GM23248 (cell line): ENCODE results near the gene KLRD1. TPM values are rescaled to one million over a fixed set of nuclear protein-coding genes. Genes with fewer than 3 reads are reported as not detected.
A peak's percentile ranks its signal among the peaks of the same experiment; 100 is the strongest.
"Not testable (repeated sequence)": the region's sequence is repeated elsewhere in the genome, so short reads cannot be mapped to it uniquely, and the experiment has no call there.

Source experiments
- DNase-seq: peaks from one replicate; pipeline ENCODE4 v3.0.0-alpha.2; 2015
- H2AFZ ChIP-seq: fragments of 200-600 bp; sonication (generic); 2 replicates; pipeline ENCODE4 v1.6.1; 2016; ENCODE audit warnings: antibody characterized with exemption
- H3F3A ChIP-seq: fragments of 200-600 bp; sonication (generic); 2 replicates; pipeline ENCODE4 v1.6.1; 2016; ENCODE audit warnings: mild to moderate bottlenecking, antibody characterized with exemption, mixed run types; ENCODE audit not compliant: insufficient read depth
- H3K27ac ChIP-seq: fragments of 200-600 bp; sonication (generic); 2 replicates; pipeline ENCODE4 v1.5.1; 2016; ENCODE audit warnings: mild to moderate bottlenecking
- H3K27me3 ChIP-seq: fragments of 200-600 bp; sonication (generic); replicated peaks from 2 replicates; pipeline ENCODE4 v1.6.1; 2016; ENCODE audit warnings: mild to moderate bottlenecking; ENCODE audit not compliant: insufficient read depth
- H3K36me3 ChIP-seq: fragments of 200-600 bp; sonication (generic); 2 replicates; pipeline ENCODE4 v1.6.1; 2016; ENCODE audit warnings: low read depth, mild to moderate bottlenecking
- H3K4me1 ChIP-seq: fragments of 200-600 bp; sonication (generic); 2 replicates; pipeline ENCODE4 v1.6.1; 2016; ENCODE audit warnings: mild to moderate bottlenecking; ENCODE audit not compliant: insufficient read depth
- H3K4me2 ChIP-seq: fragments of 200-600 bp; sonication (generic); one replicate; pipeline ENCODE4 v1.6.1; 2016; ENCODE audit warnings: mild to moderate bottlenecking; ENCODE audit not compliant: unreplicated experiment
- H3K4me3 ChIP-seq: fragments of 200-600 bp; sonication (generic); 2 replicates; pipeline ENCODE4 v1.5.1; 2016; ENCODE audit warnings: mild to moderate bottlenecking
- H3K79me2 ChIP-seq: fragments of 200-600 bp; sonication (generic); 2 replicates; pipeline ENCODE4 v1.6.1; 2016; ENCODE audit warnings: mild to moderate bottlenecking; ENCODE audit not compliant: insufficient read depth
- H3K9ac ChIP-seq: fragments of 200-600 bp; sonication (generic); 2 replicates; pipeline ENCODE4 v1.6.1; 2016; ENCODE audit warnings: mild to moderate bottlenecking
- H3K9me2 ChIP-seq: fragments of 200-600 bp; sonication (generic); 2 replicates; pipeline ENCODE4 v1.6.1; 2016; ENCODE audit warnings: mixed run types, mild to moderate bottlenecking, moderate library complexity; ENCODE audit not compliant: insufficient read depth
- H3K9me3 ChIP-seq: fragments of 200-600 bp; sonication (generic); one replicate; pipeline ENCODE4 v1.6.1; 2017; ENCODE audit warnings: low read depth
- H4K20me1 ChIP-seq: fragments of 200-600 bp; sonication (generic); 2 replicates; pipeline ENCODE4 v1.6.0; 2016; ENCODE audit not compliant: insufficient read depth
- EZH2 ChIP-seq: fragments of 200-600 bp; sonication (generic); IDR thresholded peaks from 2 replicates; pipeline ENCODE4 v1.6.1; 2018; ENCODE audit warnings: antibody characterized with exemption, mild to moderate bottlenecking; ENCODE audit not compliant: insufficient read depth, poor library complexity, severe bottlenecking
- EZH2phosphoT487 ChIP-seq: fragments of 200-600 bp; sonication (generic); IDR thresholded peaks from 2 replicates; pipeline ENCODE4 v1.6.1; 2018; ENCODE audit warnings: antibody characterized with exemption, moderate library complexity, mild to moderate bottlenecking, low read depth; ENCODE audit not compliant: insufficient read depth
- WGBS, 2 experiments: methylation state at CpG; one replicate each; pipeline ENCODE4 v1.1.6; 2015 to 2017; ENCODE audit warnings: low lambda C conversion rate in 2 of 2, low coverage in 1 of 2; ENCODE audit errors: missing lambda C conversion rate in 2 of 2; 5-methylcytosine and 5-hydroxymethylcytosine counted together
- in situ Hi-C: fragments of 300-500 bp; cut with MboI; formaldehyde crosslinking; loops from 2 replicates; pipeline ENCODE4 v1.15.0; 2020
- polyA plus RNA-seq: library from polyadenylated mRNA; unstranded; fragments of >200 nt; fragmentation: Nextera tagmentation; extraction: Ambion mirVana; gene quantifications from 2 replicates; pipeline ENCODE4 v1.2.1, GENCODE V29; 2016
- total RNA-seq: library from RNA; depleted of rRNA; stranded (reverse); fragments of >200 nt; shearing (Covaris generic); gene quantifications from 2 replicates; pipeline ENCODE4 v1.2.3, GENCODE V29; 2014

KLRD1 gene
- total and polyA plus RNA-seq, 2 experiments from 2014 or later = 0.11 to 0.25 TPM

GRCh38 chr12:10368206-10369171, 60.8 kb downstream of the KLRD1 start:
- 83 to 88% methylated on average over 10 of the region's 10 CpGs for WGBS, 2 experiments
- in situ Hi-C loops = no loop called here

GRCh38 chr12:10369557-10370415, 62.1 kb downstream of the KLRD1 start:
- Histone ChIP-seq H2AFZ (no peak overlapping the region), H3K9me3 (no peaks in the 10 kb centered on the region), H3K36me3 (no peaks in the 10 kb centered on the region), H3K4me2 (no peak overlapping the region), H3K4me1 (peaks cover 11% of the 10 kb centered on the region; the same call in 1 of the 2 replicates), H3K27ac (no peak overlapping the region), H3K9ac (no peak overlapping the region), H3K9me2 (no peaks in the 10 kb centered on the region), H3K27me3 (no peaks in the 10 kb centered on the region), H3K4me3 (no peak overlapping the region), H3F3A (no peaks in the 10 kb centered on the region), H3K79me2 (no peaks in the 10 kb centered on the region), H4K20me1 (no peaks in the 10 kb centered on the region)
- 92 to 94% methylated on average over 8 of the region's 8 CpGs for WGBS, 2 experiments
- no peak for DNase-seq
- TF ChIP-seq EZH2phosphoT487 = no peak
- no peak for TF ChIP-seq EZH2
- in situ Hi-C loops = no loop called here

More at GRCh38 chr12:10368206-10369171, 60.8 kb downstream of the KLRD1 start:
- Histone ChIP-seq H3K27ac (no peak overlapping the region), H3F3A (no peaks in the 10 kb centered on the region), H3K9me3 (no peaks in the 10 kb centered on the region), H3K4me1 (peaks cover 18% of the 10 kb centered on the region), H3K9me2 (no peaks in the 10 kb centered on the region), H3K36me3 (no peaks in the 10 kb centered on the region), H3K4me2 (no peak overlapping the region), H3K4me3 (no peak overlapping the region), H3K27me3 (no peaks in the 10 kb centered on the region), H4K20me1 (no peaks in the 10 kb centered on the region), H3K79me2 (no peaks in the 10 kb centered on the region), H3K9ac (no peak overlapping the region), H2AFZ (no peak overlapping the region)
- DNase-seq = no peak
- no peak for TF ChIP-seq EZH2phosphoT487
- TF ChIP-seq EZH2 = no peak

DNA sequence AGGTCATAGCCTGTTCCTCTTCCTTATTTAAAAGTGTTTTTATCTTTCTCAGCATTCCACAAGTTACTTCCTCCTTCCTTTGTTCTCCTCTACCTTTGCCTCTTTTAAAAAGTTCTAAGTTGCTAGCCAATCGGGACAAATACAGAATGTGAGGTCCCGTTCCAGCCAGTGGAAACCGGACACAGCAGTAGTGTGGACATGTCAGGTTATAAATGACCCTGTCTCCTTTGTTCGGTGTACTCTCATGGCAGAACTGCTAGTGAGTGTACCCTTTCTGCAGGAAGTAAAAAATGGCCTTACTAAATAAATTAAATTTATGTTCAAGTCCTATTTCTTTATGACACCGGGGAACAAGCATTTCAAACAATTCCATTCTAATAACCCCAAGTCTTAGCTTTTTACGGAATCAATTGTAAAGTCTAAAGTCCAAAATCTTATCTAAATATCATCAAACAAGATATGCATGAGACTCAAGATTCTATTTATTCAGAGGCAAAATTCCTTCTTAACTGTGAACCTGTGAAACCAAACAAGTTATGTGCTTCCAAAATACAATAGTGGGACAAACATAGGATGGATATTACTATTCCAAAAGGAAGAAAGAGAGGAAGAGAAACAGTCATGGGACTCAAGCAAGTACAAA, 64.3 kb downstream of the KLRD1 start:
- H3K9me3 ChIP-seq, H3K27me3 ChIP-seq, H3K79me2 ChIP-seq, H3K9me2 ChIP-seq, H2AFZ ChIP-seq, H3K4me3 ChIP-seq, H4K20me1 ChIP-seq, H3F3A ChIP-seq, H3K36me3 ChIP-seq, H3K4me1 ChIP-seq, DNase-seq, H3K27ac ChIP-seq, in situ Hi-C loops, H3K4me2 ChIP-seq, H3K9ac ChIP-seq: not testable (repeated sequence)
- 75 to 84% methylated on average over 6 of the region's 6 CpGs for WGBS, 2 experiments

DNA sequence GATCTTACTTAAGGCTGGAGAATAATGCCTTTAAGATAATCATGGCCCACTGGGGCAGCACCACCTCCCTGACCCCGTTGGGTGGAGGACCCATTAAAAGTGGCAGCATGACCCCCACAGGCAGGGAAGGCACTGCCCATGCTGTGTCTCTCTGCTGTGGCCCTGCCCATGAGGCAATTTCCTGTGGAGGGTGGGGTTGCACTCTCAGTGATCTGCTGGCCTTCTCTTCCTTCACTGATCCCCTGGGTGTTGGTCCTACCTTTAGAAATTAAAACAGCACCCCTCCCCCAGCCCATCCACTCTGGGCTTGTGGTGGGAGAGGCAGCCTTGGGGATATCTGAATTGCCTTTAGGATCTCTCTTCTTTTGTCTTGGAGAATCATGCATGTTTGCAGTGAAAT, 64.9 kb downstream of the KLRD1 start:
- no peaks in the 10 kb centered on the region for H3K9me3 ChIP-seq
- TF ChIP-seq EZH2phosphoT487 (no peak), EZH2 (no peak)
- no peaks in the 10 kb centered on the region for H3K79me2 ChIP-seq
- H2AFZ ChIP-seq = 0 out of 2 replicates have a peak overlapping the region, but pooled peaks have one; percentile 15
- WGBS, 2 experiments = 18 to 58% methylated on average over 1 of the region's 1 CpG
- H4K20me1 ChIP-seq = no peaks in the 10 kb centered on the region
- DNase-seq = no peak
- H3F3A ChIP-seq = no peaks in the 10 kb centered on the region
- no peak overlapping the region for H3K4me2 ChIP-seq
- H3K36me3 ChIP-seq = no peaks in the 10 kb centered on the region
- in situ Hi-C loops = no loop called here
- no peaks in the 10 kb centered on the region for H3K9me2 ChIP-seq
- H3K9ac ChIP-seq = no peak overlapping the region
- H3K4me1 ChIP-seq = no peaks in the 10 kb centered on the region
- no peak overlapping the region for H3K4me3 ChIP-seq
- no peak overlapping the region for H3K27ac ChIP-seq
- no peaks in the 10 kb centered on the region for H3K27me3 ChIP-seq
